ENCODE measurements around the gene CPM. TPM values are rescaled to one million over a fixed set of nuclear protein-coding genes. Genes with fewer than 3 reads are reported as not detected.

The CPM gene
- total RNA-seq, 2 experiments from 2014 or later, result 3.0 to 5.8 TPM

Other genes starting within 250 kb of the CPM start
- 100 to 1,000 TPM; 142 to 143 TPM for gene NUP107, start 246.2 kb downstream of the CPM start, total RNA-seq
- gene SLC35E3, start 187.0 kb downstream of the CPM start, total RNA-seq, result 1 to 10 TPM; 5.3 to 5.6 TPM
- gene MDM2, start 125.0 kb downstream of the CPM start, total RNA-seq, result 100 to 1,000 TPM; 148 to 153 TPM

All from activated CD8-positive, alpha-beta T cell treated with anti-CD3 and anti-CD28 coated beads for 36 hours (primary cell).